Choroid plexus epithelial cell (primary cell): ENCODE results near the gene ASB6.
A peak's percentile ranks its signal among the peaks of the same experiment; 100 is the strongest.
"Not testable (repeated sequence)": the region's sequence is repeated elsewhere in the genome, so short reads cannot be mapped to it uniquely, and the experiment has no call there.

Experiments used
- DNase-seq: peaks from one replicate; pipeline ENCODE4 v3.0.0-alpha.2; 2010; ENCODE audit warnings: low read depth
- H3K4me3 ChIP-seq: 2 replicates; pipeline ENCODE4 v1.5.1; 2011; ENCODE audit warnings: low read depth, mild to moderate bottlenecking, control low read depth, low read length, moderate library complexity
- TF ChIP-seq, protein P1 (sequence below): conservative IDR thresholded peaks from 2 replicates; pipeline ENCODE4 v1.5.1; 2011; ENCODE audit warnings: low read depth, mild to moderate bottlenecking, control low read depth, inconsistent platforms, low read length, moderate library complexity

The ASB6 gene

DNA sequence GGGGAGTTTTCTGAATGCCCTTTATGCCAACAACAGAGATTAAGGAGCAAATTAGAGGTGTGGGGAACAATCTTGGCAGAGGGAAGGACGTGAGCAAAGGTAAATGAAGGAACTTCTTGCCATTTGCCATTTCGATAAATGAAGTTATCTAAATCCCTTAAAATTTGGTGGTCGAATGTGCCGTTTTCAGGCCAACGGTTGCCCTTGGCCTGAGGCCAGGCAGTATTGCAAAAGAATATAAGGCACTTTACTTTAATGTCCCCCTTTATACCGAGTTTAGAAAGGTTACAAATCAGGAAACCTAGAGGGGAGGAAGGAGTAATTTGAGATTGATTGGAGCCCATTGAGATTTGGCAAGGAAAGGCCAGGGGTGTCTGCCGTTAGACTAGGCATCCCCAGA lies 47.3 kb downstream of the ASB6 start:
- DNase-seq, result no peak
- H3K4me3 ChIP-seq, result no peak overlapping the region
- TF ChIP-seq, protein P1, sequence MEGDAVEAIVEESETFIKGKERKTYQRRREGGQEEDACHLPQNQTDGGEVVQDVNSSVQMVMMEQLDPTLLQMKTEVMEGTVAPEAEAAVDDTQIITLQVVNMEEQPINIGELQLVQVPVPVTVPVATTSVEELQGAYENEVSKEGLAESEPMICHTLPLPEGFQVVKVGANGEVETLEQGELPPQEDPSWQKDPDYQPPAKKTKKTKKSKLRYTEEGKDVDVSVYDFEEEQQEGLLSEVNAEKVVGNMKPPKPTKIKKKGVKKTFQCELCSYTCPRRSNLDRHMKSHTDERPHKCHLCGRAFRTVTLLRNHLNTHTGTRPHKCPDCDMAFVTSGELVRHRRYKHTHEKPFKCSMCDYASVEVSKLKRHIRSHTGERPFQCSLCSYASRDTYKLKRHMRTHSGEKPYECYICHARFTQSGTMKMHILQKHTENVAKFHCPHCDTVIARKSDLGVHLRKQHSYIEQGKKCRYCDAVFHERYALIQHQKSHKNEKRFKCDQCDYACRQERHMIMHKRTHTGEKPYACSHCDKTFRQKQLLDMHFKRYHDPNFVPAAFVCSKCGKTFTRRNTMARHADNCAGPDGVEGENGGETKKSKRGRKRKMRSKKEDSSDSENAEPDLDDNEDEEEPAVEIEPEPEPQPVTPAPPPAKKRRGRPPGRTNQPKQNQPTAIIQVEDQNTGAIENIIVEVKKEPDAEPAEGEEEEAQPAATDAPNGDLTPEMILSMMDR, result no peak

DNA sequence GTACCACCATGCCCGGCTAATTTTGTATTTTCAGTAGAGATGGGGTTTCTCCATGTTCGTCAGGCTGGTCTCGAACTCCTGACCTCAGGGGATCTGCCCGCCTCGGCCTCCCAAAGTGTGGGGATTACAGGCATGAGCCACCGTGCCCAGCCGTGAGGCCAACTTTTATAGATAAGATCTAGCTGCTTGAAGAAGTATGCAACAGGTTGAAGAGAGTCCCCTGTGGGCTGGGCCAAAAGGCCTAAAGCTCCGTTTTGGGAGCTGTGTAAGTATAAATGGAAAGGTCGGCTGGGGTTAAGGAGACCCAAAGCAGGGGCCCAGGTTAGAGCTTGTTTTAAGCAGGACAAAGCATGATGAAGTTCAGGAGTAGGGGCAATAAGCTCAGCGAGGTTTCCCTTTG lies 49.2 kb downstream of the ASB6 start:
- H3K4me3 ChIP-seq, DNase-seq: not testable (repeated sequence)

DNA sequence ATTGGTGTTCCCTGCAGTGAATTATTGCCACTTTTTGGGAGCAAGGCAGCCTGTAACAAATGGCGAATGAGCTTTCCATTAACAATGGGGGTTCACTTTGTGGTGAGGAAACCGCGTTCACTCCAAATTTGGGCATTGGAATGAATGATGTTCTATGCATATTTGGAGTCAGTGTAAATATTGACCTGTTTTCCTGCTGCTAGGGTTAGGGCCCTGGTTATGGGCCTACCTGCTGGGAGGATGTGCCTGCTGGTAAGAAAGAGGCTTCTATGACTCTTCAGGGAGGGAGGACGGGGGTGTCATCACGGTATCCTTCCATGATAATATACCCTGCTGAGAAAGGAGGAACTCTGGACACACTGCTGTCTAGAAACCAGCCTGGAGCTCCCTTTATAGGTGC lies 50.0 kb downstream of the ASB6 start:
- peak; percentile 56 for DNase-seq
- H3K4me3 ChIP-seq, result no peak overlapping the region
- TF ChIP-seq, protein P1, result no peak

DNA sequence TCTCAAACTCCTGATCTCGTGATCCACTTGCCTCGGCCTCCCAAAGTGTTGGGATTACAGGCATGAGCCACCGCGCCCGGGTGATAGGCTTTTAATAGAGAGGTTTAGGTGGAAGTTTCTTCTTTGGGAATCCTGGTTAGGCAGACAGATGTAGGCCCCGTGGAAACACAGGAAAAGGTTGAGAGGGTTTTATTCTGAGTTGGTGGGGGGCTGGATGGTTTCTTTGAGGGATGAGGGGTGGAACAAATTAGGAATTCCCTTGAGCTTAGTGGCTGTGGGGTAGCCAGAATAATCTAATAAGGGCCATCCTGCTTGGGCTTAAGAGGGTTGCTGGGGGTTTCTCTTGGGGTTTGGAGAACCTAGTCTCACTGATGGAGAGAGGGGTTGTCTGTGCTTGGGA lies 51.5 kb downstream of the ASB6 start:
- no peak overlapping the region for H3K4me3 ChIP-seq
- no peak for DNase-seq
- TF ChIP-seq, protein P1, result no peak

DNA sequence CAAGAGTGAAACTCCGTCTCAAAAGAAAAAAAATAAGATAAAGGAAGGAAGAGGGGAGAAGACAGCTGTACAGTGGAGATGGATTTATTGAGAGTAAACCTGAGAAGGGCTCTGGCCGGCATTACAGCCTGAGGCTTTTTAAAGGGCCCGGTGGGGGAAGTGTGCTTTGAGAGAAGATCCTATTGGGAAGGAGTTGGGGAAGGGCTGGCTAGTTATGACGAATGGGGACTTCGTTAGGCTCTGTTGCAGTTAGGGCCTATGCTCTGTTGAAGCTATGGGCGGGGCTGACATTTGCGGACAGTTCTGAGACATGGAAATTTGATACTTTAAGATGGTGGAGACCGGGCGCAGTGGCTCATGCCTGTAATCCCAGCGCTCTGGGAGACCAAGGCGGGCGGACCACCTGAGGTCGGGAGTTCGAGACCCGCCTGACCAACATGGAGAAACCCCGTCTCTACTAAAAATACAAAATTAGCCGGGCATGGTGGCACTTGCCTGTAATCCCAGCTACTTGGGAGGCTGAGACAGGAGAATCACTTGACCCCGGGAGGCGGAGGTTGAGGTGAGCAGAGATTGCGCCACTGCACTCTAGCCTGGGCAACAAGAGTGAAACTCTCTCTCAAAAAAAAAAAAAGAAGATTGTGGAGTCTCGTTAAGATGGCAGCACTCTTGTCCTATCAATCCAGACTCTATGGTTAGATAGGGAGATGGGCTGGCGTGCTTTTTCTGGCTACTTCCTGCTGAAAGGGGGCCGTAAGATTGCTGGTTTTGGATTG lies 54.3 kb downstream of the ASB6 start:
- no peak for DNase-seq
- TF ChIP-seq, protein P1, result no peak

DNA sequence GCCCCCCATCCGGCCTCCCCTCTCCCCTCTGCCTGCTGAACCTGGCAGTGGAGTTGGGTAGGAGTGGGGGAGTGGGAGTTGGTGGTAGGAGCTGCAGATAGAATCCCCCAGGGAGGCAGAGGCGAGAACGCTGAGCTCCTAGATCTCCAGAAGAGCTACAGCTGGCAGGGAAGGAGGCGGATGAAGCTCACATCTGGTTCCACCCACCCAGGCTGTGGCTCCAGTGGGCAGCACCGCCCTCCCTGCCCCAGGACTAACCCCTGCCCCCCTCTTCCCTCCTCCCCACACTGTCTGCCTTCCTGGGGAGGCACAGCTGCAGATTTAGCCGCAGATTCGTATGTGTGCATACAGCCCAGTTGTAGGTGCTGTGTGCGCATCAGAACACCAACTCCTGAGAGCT lies 55.3 kb downstream of the ASB6 start:
- DNase-seq, result peak; percentile 40
- TF ChIP-seq, protein P1, result no peak

More for the DNA sequence above, 54.3 kb downstream of the ASB6 start:
- no peak overlapping the region for H3K4me3 ChIP-seq

DNA sequence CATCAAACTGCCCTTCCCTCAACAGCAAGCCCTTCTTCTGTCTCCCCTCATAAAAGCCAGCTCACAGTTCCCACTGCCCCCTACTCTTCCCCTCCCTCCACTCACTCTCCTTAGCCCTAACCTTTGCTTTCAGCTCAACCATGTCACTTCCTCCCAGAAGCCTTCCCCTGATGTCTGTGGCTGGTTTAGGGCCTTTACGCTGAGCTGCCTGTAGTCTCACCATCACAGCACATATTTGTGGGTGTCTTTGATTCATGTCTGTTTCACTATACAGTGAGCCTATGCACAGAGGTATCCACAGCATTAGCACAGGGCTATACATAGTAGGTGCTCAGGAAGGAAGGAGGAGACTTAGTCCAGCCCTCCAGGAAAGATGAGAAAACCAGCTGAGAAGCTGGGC lies 55.7 kb downstream of the ASB6 start:
- H3K4me3 ChIP-seq, result no peak overlapping the region
- TF ChIP-seq, protein P1, result no peak
- DNase-seq, result no peak

More for the DNA sequence above, 55.3 kb downstream of the ASB6 start:
- H3K4me3 ChIP-seq, result no peak overlapping the region
